HG03175 (cell line): ENCODE results near the gene MYOM3.

Experiments
- ATAC-seq: cut with Tn5 transposase; IDR thresholded peaks from one replicate; pipeline ENCODE4 v1.9.1; 2021; ENCODE audit warnings: mild to moderate bottlenecking, moderate library complexity; ENCODE audit not compliant: unreplicated experiment

Gene MYOM3

DNA sequence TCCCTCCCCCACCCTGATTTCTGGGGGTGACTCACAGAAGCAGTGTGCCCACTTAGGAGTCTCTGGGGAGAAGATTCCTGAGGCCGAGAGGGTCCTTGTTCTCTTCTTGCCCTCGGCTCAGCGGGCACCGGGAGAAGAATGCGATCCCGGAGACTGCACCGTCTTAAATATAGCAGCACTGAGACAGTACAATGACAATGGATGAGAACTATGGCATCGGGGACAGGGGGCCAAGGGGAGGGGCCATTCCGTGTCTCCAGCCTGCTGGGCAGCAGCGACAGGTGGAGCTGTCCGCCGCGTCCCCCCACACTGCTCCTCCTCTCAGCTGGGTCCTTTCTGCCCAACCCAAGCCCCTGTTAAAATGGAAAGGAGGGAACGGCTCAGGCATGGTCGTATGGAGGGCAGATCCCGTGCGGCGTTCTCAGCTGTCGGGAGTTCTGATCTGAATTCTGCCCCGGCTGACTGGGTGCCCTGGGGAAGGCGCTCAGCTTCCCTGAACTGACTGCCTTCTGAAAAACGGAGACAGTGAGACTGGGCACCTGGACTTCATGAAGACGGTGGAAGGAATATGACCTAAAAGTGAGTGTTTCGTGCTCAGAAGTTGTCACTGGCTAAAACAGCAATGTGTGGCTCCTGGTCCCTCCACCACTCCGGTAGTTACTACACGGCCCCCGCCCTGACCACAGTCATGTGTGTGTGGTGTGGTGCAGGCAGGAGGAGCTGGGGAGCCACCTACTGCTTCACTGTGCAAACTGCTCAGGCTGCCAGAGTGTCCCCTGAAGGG, at the start of gene MYOM3:
Gene MYOM3, minus strand, starts transcription at position 140 of the 784 bp plus-strand sequence. CDS start 3,499 bp downstream, outside the sequence.
- ATAC-seq, result no peak

DNA sequence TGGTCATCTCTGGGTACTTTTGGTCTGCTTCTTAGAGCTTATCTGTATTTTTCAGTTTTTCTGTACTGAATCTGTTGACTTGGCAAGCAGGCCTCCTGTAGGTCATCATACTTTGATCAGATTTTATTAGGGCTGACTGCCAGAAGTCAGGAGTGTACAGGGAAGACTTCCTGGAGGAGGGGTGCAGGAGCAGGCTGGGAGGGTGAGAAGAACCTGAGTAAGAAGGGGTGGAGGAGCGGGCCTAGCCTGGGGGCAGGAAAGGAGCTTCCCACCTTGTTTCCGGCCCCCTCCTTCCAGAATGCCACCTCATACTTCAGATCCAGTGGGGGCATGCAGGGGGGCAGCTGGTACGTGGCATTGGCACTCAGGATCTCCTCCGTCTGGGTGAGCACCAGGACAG, 49.3 kb upstream of the MYOM3 start:
- ATAC-seq, result no peak

DNA sequence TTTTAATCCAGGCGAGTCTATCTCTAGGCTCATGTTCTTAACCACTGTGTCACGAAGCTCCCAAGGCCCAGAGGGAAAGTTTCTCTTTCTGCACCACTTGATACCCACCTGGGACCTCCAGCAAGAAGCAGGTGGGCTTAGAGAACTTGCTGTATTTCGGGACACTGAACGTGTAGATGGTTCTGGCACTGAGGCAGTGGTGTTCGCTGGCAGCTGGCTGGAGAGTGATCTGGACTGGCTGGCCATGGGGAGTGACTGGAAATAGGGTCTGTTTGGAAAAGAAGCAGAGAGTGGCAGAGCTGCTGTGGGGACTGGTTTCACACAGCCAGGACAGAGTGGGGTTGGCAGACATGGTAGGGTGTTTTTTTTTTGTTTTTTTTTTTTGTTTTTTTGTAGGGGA, 47.4 kb upstream of the MYOM3 start:
- no peak for ATAC-seq

DNA sequence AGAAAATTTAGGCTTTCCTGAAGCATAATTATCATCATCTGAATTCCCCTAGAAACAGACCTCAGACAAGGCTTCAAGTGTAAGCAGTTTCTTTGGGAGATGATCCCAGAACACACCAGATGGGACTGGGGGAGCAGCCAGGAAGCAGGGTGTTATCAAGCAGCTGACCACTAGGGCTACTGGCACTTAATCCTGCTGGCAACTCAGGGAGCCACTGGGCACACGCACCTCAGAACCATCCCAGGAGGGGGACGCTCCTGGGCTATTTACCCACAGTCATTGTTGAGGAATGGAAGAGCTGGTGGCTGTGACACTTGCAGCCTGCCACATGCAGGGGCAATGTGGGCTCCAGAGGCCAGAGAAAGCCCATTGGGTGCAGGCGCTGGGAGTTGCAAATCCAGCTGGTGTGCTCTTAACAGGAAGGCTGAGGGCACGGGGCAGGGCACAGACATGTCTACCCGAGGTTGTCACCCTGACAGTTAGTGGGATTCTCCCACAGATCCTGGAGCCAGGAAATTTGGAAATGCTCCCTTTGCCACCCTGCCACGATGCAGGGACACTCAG, 46.1 kb upstream of the MYOM3 start:
- ATAC-seq, result no peak

DNA sequence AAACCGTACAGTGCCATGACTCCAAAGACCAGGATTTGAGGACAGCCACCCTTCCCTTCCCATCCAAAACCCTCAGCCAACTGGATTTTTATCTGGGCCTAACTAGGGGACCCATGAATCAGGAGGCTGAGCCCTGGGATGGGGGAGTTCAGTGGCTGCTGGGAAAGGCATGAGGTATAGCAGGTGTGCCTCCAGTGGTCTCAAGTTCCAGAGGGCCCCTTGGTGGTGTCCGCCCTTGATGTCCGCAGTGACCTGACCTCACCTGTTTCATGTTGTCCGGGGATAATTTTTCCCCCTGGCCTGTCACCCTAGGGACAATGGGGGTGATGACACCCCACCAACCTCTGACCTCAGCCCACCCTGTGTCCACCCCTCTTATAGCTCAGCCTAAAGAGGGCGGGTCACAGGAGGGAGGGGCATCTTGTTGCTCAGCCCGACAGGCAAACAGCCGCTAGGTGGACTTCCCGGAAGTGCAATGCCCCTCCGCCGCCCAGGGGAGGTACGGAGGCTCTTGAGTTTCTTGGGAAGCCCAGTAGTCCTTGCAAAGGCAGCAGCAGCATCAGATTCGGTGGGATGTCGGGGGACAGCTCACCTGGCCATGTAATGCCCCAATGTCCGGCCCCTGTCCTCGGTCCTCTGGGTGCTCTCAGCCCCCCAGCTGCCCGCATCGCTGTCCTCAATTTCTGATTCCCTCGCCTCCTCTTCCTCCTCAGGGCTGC, 44.8 kb upstream of the MYOM3 start:
- no peak for ATAC-seq

DNA sequence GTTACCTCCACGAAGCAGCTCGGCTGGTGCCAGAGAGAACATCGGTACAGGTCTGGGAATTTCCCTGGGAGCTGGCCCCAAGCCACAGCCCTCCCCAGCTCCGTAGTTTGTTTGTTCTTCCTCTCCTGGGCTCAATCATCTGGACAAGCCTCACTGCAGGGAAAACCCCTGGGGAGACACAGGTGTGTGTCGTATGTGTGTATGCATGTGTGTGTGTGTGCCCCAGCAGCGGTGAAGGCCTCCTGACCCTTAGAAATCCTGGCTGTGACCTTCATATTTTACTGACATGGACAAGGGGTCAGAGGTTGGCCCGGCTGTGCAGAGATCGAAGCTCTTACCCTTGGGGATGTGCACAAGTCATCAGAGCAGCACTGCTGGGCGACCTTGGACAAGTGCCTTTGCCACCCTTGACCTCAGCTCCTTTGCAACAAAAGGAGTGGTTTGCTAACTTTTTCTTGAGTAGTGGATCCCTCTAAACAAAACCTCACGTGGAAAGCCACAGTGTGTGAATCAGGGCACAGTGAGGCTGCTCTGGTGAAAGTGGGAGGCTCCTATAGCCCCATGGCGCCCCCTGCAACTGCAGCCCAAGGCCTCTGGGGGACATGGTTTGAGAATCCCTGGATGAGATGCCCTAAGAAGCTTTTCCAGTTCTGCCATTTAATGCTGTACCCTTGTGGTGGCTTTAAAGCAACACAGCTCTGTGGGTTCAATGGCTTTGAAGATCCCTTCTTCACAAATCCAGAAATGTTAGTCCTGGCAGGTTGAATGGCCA, 43.3 kb upstream of the MYOM3 start:
- ATAC-seq, result no peak

DNA sequence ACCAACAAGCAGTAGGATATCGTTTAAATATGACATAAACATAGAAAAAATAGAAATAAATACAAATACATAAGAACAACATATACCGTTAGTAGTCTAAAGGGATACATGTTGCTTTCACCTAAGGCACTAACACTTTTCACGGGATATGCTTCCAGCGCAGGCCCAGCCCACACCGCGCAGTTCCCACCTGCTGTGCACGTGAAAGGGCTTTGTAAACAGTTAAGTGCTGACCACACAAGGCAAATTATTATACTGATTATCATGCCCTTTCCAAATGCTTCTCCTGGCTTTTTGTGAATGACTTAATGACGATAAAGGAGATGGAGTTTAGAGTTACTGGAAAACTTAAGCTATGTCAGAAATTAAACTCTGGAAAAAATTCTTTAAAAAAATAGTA, 42.3 kb upstream of the MYOM3 start:
- no peak for ATAC-seq

DNA sequence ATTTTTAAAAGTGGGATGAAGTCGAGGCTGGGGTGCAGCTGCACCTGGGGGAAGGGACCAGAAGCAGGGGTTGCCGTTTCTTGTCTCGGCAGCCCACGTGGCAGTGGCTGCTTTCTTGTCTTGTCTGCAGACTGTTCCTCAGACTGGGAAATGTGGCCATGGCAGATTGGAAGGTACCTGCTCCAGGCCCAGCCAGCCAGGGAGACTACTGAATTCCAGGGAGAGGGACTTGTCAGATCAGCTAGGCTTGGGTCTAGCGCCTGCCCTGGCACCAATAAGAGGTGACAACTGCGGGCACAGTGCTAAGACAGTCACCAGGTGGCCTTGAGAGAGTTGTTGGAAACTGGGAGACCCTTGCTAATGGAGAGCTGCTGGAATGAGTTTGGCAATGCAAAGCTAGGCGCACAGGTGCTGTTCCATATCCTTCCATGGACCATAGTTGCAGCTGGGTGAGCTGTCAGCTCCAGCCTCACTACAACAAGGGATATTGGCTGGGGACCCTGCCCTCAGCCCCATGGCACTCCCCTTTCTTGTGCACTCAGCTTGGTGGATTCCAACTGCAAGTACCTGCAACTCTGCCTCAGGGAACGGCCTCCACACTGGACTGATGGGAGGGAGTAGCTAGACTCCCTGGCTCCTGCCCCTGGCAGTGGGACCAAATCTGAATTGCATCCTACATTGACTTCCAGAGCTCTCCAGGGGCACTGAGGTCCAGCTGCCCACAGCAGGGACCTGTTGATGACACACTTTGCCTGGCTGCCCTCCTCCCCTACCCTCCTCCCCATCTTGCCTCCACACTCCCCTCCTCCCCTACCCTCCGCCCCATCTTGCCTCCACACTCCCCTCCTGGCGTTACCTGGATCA, 40.9 kb upstream of the MYOM3 start:
- no peak for ATAC-seq

DNA sequence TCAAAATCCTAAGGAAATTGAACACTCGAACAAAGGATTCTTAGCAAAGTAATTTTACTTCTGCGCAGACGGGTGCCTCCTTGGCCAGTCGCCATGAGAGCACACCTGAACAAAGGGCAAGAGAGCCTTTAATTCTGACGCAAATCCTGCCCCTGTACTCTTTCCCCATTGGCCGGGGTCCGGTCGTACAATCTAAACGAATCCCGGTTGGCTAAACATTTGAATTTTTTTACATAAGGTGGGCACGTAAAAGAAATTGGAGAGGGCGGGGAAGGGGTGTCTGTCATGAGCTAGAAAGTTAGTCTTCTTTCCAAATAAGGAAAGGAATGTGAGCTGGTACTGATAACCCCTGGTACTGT, 39.2 kb upstream of the MYOM3 start:
- no peak for ATAC-seq

DNA sequence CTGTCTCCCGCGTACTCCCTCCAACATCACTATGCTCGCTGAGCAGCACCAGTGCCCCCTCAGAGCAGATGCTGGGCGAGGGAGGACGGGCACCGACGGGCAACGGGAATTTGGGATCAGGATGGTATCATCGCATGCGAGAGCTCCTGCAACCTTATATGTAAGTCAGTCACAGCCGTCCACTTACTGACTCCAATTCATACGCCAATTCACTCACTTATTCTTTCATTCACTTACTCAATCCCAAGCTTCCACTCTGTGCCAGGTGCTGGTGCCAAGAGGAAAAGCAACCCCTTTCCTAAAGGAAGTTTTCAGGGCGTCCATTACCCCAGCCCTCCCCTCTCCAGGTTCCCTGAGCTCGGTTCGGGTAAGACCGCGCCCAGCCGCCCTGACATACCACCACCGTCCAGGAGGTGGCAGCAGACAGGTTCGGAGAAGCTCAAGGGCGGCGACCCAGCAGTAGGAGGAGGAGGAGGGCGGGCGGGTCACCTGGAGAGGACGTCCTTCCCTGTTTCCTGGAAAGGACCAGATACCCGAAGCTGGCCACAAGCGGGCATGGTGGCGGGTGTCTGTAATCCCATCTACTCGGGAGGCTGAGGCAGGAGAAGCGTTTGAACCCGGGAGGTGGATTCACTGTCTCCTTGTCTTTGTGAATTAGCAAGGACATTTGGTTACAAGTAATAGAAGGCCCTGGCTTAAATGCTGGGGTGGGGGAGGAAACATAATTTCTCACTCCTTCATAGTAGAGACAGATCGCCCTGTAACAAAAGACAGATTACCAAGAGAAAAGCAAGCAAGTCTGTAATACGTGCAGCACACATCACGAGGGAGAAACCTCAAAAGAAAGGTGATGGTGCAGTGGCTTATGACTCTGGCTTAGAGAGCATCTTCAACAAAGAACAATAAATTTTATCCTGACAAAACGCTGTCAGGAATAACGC, 38.6 kb upstream of the MYOM3 start:
- ATAC-seq, result peak; percentile 66

DNA sequence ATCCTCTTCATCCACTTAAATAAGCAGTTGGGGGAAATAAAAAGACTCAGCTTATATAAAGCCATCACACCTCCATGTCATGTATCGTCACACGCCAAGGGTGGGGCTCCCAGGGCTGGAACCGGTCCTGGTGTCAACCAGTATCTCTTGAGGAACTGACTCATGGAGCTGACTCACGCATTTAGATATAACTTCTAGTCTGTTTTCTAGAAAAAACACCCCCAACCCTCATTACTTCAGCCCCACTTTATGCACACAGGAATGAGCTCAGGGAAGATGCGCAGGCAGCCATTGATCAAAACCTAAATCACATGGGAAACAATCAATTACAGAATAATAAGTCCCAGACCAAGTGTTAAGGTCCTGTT, 37.9 kb upstream of the MYOM3 start:
- no peak for ATAC-seq

DNA sequence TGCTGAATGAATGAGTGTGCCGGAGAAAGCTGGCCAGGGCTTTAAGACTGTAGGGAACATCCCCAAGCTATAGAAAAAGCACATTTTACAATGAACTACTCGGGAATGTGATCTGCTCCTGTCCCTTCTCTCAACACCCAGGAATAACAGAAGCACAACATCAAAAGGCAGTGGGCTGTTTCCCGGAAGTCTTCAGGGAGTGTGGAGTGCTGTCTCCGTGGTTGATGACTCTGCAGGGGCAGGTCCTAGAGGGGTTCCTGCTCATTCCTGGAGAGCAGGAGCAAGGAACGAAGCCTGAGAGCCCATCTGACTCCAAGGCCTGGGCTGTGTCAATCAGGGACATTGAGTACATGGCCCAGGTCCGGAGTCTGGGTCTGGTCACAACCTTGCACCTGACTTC, 35.9 kb upstream of the MYOM3 start:
- no peak for ATAC-seq

DNA sequence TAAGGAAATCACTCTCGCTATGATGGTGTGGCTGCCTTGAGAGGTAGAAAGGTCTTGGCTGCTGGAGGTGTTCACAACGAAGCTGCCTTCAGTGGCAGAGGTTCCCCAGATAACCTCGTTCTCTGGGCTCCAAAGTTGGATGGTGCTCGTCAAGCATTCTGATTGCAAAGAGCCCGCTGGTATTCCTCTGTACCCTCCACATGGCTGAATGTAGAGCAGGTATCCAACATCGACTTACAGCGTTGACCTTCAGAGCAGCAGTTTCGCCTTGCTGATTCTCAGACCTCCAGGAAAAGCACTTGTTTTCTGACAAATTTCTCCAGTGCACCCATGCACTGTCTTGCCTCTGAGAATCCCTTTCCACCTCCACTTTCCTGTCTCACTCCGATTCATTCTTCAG, 35.3 kb upstream of the MYOM3 start:
- ATAC-seq, result no peak

DNA sequence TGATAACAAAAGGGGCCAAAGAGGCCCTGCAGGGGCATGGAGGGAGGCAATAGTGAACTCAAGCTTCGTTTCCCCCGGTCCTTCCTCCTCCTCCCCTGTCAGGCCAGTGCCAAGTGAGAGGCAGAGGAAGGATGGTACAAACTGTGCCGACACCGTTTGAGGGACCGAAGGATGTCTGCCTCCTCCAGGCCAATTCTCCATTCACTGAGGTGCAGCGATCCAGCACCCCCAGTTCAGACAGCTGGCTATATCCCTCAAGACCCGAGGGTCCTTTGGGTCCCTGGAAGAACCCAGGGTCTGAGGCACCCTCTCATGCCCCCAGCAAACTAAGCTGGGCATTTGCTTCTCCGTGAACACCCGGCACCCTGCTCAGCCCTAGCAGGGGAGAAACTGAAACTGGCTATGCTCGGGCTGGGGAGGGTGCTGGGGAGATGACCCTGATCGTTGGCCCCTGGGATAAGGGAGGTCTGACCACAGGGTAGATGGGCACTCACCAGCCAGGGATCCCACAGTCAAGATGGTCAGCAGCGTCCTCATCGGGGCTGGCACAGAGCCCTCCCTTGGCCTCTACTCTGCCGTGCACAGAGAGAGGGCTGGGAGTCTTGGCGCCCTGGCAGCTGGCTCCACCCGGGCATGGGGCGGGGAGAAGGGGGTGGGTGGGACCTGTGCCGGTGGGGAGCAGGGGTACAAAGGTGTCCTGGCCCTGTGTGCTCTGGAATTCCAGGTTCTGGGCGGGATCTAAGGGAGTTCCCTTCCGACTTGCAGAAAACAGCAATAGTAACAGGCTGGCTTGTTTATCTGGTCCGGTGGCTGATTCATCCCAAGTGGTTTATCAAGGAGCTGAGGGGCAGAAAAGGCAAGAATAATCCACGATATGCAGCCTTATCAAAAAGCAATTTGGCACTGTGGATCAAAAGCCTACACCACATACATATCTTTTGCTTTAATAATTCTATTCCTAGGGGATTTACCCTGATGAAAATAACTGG, 30.9 kb upstream of the MYOM3 start, which contains the start of gene IL22RA1:
Gene IL22RA1, minus strand, starts transcription at position 595 of the 989 bp plus-strand sequence. Its CDS starts 58 bp downstream, at position 537.
- ATAC-seq, result no peak

DNA sequence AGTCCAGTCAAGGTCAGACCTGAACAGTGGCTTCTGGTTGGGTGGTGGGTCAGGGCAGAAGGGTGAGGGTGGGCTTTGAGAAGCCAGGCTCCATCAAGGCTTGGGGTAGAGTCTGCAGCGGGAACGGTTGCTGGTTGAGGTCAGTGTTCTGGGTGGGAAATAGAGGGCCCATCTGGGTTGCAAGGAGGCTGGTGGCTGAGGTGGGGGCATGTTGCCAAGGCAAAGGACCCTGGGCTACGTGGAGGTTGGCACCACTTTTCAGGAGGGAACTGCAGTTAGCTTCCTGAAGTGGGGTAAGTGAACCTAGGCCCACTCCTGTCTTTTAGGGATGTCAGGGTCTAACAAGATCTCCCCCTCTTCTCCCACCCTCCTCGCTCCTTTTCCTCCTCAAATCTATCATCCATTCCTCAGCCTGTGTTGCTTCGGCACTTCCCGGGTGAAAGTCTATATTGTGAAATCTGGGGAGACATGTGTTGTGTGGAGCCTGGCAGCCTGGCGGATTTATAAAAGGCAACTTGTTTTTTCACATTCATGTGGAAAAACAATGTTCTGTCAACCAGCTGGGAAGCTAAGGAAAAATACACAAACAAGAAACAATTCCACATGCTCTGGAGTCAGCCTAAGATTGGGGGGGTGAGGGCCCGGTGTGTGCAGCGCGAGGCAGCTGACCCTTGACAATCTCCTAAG, 29.5 kb upstream of the MYOM3 start:
- no peak for ATAC-seq

DNA sequence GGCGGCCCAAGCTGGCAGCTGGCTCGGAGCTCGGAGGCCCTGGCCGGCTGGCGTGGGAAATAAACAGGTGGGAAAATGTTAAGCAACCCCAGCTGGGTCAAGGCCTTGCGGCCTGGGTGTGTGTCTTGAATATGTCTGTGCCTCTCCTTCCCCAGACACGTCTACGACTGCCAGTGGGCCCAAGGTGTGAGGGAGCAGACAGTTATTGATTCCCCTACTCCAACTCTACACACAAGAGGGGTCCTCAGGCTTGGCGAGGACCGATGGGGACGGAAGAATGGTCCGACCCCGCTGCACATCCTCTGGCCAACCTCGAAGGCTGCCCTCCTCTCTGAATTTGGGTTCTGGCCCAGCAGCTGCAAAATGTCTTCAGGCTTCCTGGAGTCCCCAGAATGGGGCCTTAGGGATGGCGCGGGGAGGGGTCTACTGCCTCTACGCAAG, 28.8 kb upstream of the MYOM3 start:
- no peak for ATAC-seq

DNA sequence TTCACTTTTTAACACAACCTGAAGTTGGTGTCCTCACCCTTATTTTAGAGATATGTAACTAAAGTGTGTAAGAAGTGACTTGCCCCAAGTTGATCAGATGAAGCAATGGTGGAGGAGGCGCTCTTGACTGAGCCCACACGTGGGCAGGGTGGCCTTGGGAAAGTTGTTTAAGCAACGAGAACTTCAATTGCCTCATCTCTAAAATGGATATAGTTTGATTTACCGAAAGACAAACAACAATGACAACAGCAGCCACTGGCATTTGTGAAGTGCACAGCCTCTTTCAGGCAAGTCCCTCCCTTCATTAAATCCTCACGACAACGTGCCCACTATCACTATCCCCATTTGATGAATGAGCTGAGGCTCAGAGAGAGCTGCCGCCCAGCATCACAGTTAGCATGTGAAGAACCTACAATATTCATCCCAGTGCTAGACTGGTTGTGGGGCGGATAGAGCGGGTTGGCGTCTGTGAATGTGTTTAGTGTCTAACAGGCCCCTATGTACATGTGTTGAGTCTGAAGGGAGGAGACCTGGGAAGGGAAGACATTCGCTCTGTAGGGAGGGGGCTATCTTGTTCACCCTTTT, 28.0 kb upstream of the MYOM3 start:
- ATAC-seq, result no peak
